H9 (cell line): Measurements from ENCODE around the gene RPS6KB2. TPM values are rescaled to one million over a fixed set of nuclear protein-coding genes. Genes with fewer than 3 reads are reported as not detected.

Source experiments
- DNase-seq: peaks from one replicate; pipeline ENCODE4 v3.0.0-alpha.2; 2017
- H2AFZ ChIP-seq: one replicate; pipeline ENCODE4 v1.6.1; 2013; ENCODE audit warnings: mild to moderate bottlenecking, low read length, control low read depth, moderate library complexity
- H2AK5ac ChIP-seq: 2 replicates; pipeline ENCODE4 v1.6.1; 2013; ENCODE audit warnings: low read length, control low read depth, mixed read lengths; ENCODE audit not compliant: insufficient read length
- H2BK120ac ChIP-seq: one replicate; pipeline ENCODE4 v1.6.1; 2013; ENCODE audit warnings: low read depth, mild to moderate bottlenecking, low read length, control low read depth, inconsistent platforms; ENCODE audit not compliant: poor library complexity, severe bottlenecking
- H2BK12ac ChIP-seq: 2 replicates; pipeline ENCODE4 v1.6.1; 2013; ENCODE audit warnings: low read length, control low read depth, mixed read lengths, low read depth; ENCODE audit not compliant: insufficient read length
- H2BK15ac ChIP-seq: 2 replicates; pipeline ENCODE4 v1.6.1; 2013; ENCODE audit warnings: low read depth, low read length, control low read depth
- H2BK20ac ChIP-seq: one replicate; pipeline ENCODE4 v1.6.1; 2013; ENCODE audit warnings: low read depth, mild to moderate bottlenecking, low read length, control low read depth, inconsistent platforms; ENCODE audit not compliant: poor library complexity, severe bottlenecking
- H2BK5ac ChIP-seq: 2 replicates; pipeline ENCODE4 v1.6.1; 2013; ENCODE audit warnings: low read length, control low read depth, mixed read lengths; ENCODE audit not compliant: insufficient read length
- H3K14ac ChIP-seq: 2 replicates; pipeline ENCODE4 v1.6.1; 2013; ENCODE audit warnings: low read length, control low read depth; ENCODE audit not compliant: insufficient read depth
- H3K18ac ChIP-seq: 2 replicates; pipeline ENCODE4 v1.6.1; 2013; ENCODE audit warnings: low read depth, mild to moderate bottlenecking, mixed read lengths, low read length, control low read depth; ENCODE audit not compliant: insufficient read length
- H3K23ac ChIP-seq: 2 replicates; pipeline ENCODE4 v1.6.1; 2013; ENCODE audit warnings: low read length, control low read depth, mixed read lengths, low read depth; ENCODE audit not compliant: insufficient read length
- H3K23me2 ChIP-seq: 2 replicates; pipeline ENCODE4 v1.6.1; 2013; ENCODE audit warnings: low read depth, mild to moderate bottlenecking, mixed read lengths, low read length, control low read depth; ENCODE audit not compliant: insufficient read length, poor library complexity, severe bottlenecking
- H3K27ac ChIP-seq: 2 replicates; pipeline ENCODE4 v1.5.1; 2013; ENCODE audit warnings: low read length, control low read depth, mixed read lengths, low read depth; ENCODE audit not compliant: insufficient read length
- H3K27me3 ChIP-seq: 2 replicates; pipeline ENCODE4 v1.6.1; 2013; ENCODE audit warnings: low read length, control low read depth, inconsistent platforms; ENCODE audit not compliant: insufficient read depth
- H3K4ac ChIP-seq: 2 replicates; pipeline ENCODE4 v1.6.1; 2013; ENCODE audit warnings: low read depth, mild to moderate bottlenecking, control low read depth, inconsistent platforms, low read length, moderate library complexity
- H3K4me1 ChIP-seq: 2 replicates; pipeline ENCODE4 v1.6.1; 2013; ENCODE audit warnings: low read length, control low read depth, inconsistent platforms; ENCODE audit not compliant: insufficient read depth
- H3K4me2 ChIP-seq: 2 replicates; pipeline ENCODE4 v1.6.1; 2013; ENCODE audit warnings: low read length, control low read depth, mixed read lengths; ENCODE audit not compliant: insufficient read length, insufficient read depth
- H3K56ac ChIP-seq: 2 replicates; pipeline ENCODE4 v1.6.1; 2013; ENCODE audit warnings: low read depth, mild to moderate bottlenecking, mixed read lengths, low read length, control low read depth; ENCODE audit not compliant: insufficient read length
- H3K79me1 ChIP-seq: 2 replicates; pipeline ENCODE4 v1.6.1; 2013; ENCODE audit warnings: low read depth, mild to moderate bottlenecking, moderate library complexity, low read length, control low read depth, inconsistent platforms; ENCODE audit not compliant: insufficient read depth, poor library complexity, severe bottlenecking
- H3K79me2 ChIP-seq: 2 replicates; pipeline ENCODE4 v1.6.1; 2013; ENCODE audit warnings: low read length, control low read depth, inconsistent platforms; ENCODE audit not compliant: insufficient read depth
- H3K9ac ChIP-seq: 2 replicates; pipeline ENCODE4 v1.6.1; 2013; ENCODE audit warnings: low read length, control low read depth, mixed read lengths; ENCODE audit not compliant: insufficient read length; ENCODE audit errors: extremely low read depth
- H3K9me3 ChIP-seq: one replicate; pipeline ENCODE4 v1.6.1; 2013; ENCODE audit warnings: low read depth, low read length, inconsistent platforms; ENCODE audit not compliant: control insufficient read depth
- H3T11ph ChIP-seq: one replicate; pipeline ENCODE4 v1.6.1; 2013; ENCODE audit warnings: mild to moderate bottlenecking, low read length, control low read depth, inconsistent platforms
- H4K20me1 ChIP-seq: one replicate; pipeline ENCODE4 v1.6.1; 2013; ENCODE audit not compliant: control insufficient read depth, insufficient read length, insufficient read depth
- H4K5ac ChIP-seq: 2 replicates; pipeline ENCODE4 v1.6.1; 2013; ENCODE audit warnings: low read depth, mild to moderate bottlenecking, mixed read lengths, low read length, control low read depth; ENCODE audit not compliant: insufficient read length
- H4K8ac ChIP-seq: replicated peaks from 2 replicates; pipeline ENCODE4 v1.6.1; 2013; ENCODE audit warnings: low read length, control low read depth, mixed read lengths, low read depth; ENCODE audit not compliant: insufficient read length
- H4K91ac ChIP-seq: 2 replicates; pipeline ENCODE4 v1.6.1; 2013; ENCODE audit warnings: low read depth, mild to moderate bottlenecking, moderate library complexity, mixed read lengths, low read length, control low read depth; ENCODE audit not compliant: insufficient read length
- H3K27ac Mint-ChIP-seq, 3 experiments: 2 replicates in 2 of 3; 3 replicates in 1 of 3; pipeline ENCODE4 v1.8.0; 2020 to 2021; ENCODE audit warnings: mixed read lengths in 3 of 3, mild to moderate bottlenecking in 1 of 3, moderate library complexity in 1 of 3
- H3K27me3 Mint-ChIP-seq: 2 replicates; pipeline ENCODE4 v1.8.0; 2021; ENCODE audit warnings: low read depth, mild to moderate bottlenecking, moderate library complexity, mixed read lengths
- H3K36me3 Mint-ChIP-seq, 3 experiments: 2 replicates in 2 of 3; 3 replicates in 1 of 3; pipeline ENCODE4 v1.8.0; 2020 to 2021; ENCODE audit warnings: low read depth in 3 of 3, mixed read lengths in 3 of 3; ENCODE audit not compliant: insufficient read depth in 1 of 3
- H3K4me1 Mint-ChIP-seq, 2 experiments: 2 replicates each; pipeline ENCODE4 v1.8.0; 2020; ENCODE audit warnings: mixed read lengths in 2 of 2
- H3K4me3 Mint-ChIP-seq, 2 experiments: 2 replicates in 1 of 2; 3 replicates in 1 of 2; pipeline ENCODE4 v1.8.0; 2020 to 2021; ENCODE audit warnings: mild to moderate bottlenecking in 2 of 2, mixed read lengths in 2 of 2, moderate library complexity in 1 of 2
- H3K9me3 Mint-ChIP-seq, 2 experiments: 2 replicates in 1 of 2; 3 replicates in 1 of 2; pipeline ENCODE4 v1.8.0; 2020; ENCODE audit warnings: mild to moderate bottlenecking in 2 of 2, mixed read lengths in 2 of 2, moderate library complexity in 1 of 2
- WGBS: extraction: QIAGEN DNeasy Blood & Tissue Kit; methylation state at CpG from one replicate; pipeline ENCODE4 v1.1.7; 2013; ENCODE audit warnings: missing lambda C conversion rate, low lambda C conversion rate, mixed read lengths; ENCODE audit not compliant: insufficient read length; ENCODE audit errors: extremely low coverage; 5-methylcytosine and 5-hydroxymethylcytosine counted together
- total RNA-seq: library from RNA; stranded (reverse); gene quantifications from 2 replicates; pipeline ENCODE4 v1.2.1, GENCODE V29; 2021
- TF ChIP-seq, protein P1 (sequence below): fragments of 200-600 bp; sonication (generic); conservative IDR thresholded peaks from 3 replicates; pipeline ENCODE4 v1.8.0; 2021; ENCODE audit warnings: antibody characterized with exemption, mild to moderate bottlenecking

RPS6KB2 gene
- total RNA-seq, 1 experiment from 2014 or later: 51.7 TPM

- H3K27me3 Mint-ChIP-seq: peaks cover 5% of the 10 kb centered on the region
- H2BK5ac ChIP-seq: no peak overlapping the region
- H2BK20ac ChIP-seq: no peak overlapping the region
- H4K20me1 ChIP-seq: no peaks in the 10 kb centered on the region
- H2BK15ac ChIP-seq: no peak overlapping the region
- no peak overlapping the region for H4K5ac ChIP-seq
- H3K56ac ChIP-seq: no peak overlapping the region
- H4K91ac ChIP-seq: no peak overlapping the region
- peaks cover 3% of the 10 kb centered on the region; the same call in 1 of the 2 replicates for H3K27me3 ChIP-seq
- TF ChIP-seq, protein P1, sequence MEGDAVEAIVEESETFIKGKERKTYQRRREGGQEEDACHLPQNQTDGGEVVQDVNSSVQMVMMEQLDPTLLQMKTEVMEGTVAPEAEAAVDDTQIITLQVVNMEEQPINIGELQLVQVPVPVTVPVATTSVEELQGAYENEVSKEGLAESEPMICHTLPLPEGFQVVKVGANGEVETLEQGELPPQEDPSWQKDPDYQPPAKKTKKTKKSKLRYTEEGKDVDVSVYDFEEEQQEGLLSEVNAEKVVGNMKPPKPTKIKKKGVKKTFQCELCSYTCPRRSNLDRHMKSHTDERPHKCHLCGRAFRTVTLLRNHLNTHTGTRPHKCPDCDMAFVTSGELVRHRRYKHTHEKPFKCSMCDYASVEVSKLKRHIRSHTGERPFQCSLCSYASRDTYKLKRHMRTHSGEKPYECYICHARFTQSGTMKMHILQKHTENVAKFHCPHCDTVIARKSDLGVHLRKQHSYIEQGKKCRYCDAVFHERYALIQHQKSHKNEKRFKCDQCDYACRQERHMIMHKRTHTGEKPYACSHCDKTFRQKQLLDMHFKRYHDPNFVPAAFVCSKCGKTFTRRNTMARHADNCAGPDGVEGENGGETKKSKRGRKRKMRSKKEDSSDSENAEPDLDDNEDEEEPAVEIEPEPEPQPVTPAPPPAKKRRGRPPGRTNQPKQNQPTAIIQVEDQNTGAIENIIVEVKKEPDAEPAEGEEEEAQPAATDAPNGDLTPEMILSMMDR: no peak
- no peak overlapping the region for H2BK12ac ChIP-seq
- H2AK5ac ChIP-seq: no peak overlapping the region
- no peak overlapping the region for H3K14ac ChIP-seq
- no peak overlapping the region for H3K4ac ChIP-seq
- no CpG with 5 or more reads among the region's 11 CpGs for WGBS
- H2AFZ ChIP-seq: no peak overlapping the region
- no peak overlapping the region for H2BK120ac ChIP-seq
- H3K79me2 ChIP-seq: no peaks in the 10 kb centered on the region
- no peaks in the 10 kb centered on the region; the same call in 1 of the 2 replicates for H3K4me1 ChIP-seq
- no peak overlapping the region for H3T11ph ChIP-seq
- H3K9ac ChIP-seq: no peak overlapping the region
- H3K23me2 ChIP-seq: peaks cover 12% of the 10 kb centered on the region
- H3K9me3 ChIP-seq: no peaks in the 10 kb centered on the region
- H3K18ac ChIP-seq: no peak overlapping the region
- H3K27ac Mint-ChIP-seq: no peak overlapping the region; a peak in 1 of 7 replicates
- DNase-seq: no peak
- peak overlapping the region; percentile 87 to 90 for H3K4me3 Mint-ChIP-seq
- H3K4me2 ChIP-seq: no peak overlapping the region
- no peak overlapping the region for H3K27ac ChIP-seq
- no peak overlapping the region for H4K8ac ChIP-seq
- no peaks in the 10 kb centered on the region for H3K79me1 ChIP-seq
- no peak overlapping the region for H3K23ac ChIP-seq
- H3K4me1 Mint-ChIP-seq: peaks cover 20 to 25% of the 10 kb centered on the region in 2 experiments
- H3K9me3 Mint-ChIP-seq: no peaks in the 10 kb centered on the region
- H3K36me3 Mint-ChIP-seq: peaks cover 0 to 4% (median 0%) of the 10 kb centered on the region in 3 experiments; a peak in 2 of 7 replicates
Observed at GRCh38 chr11:67466962-67467771, 38.9 kb downstream of the RPS6KB2 start.
